GM23248 (cell line): ENCODE results near the gene AKNA.

Experiments
- EZH2 ChIP-seq: fragments of 200-600 bp; sonication (generic); IDR thresholded peaks from 2 replicates; pipeline ENCODE4 v1.6.1; 2018; ENCODE audit warnings: antibody characterized with exemption, mild to moderate bottlenecking; ENCODE audit not compliant: insufficient read depth, poor library complexity, severe bottlenecking
- EZH2phosphoT487 ChIP-seq: fragments of 200-600 bp; sonication (generic); IDR thresholded peaks from 2 replicates; pipeline ENCODE4 v1.6.1; 2018; ENCODE audit warnings: antibody characterized with exemption, moderate library complexity, mild to moderate bottlenecking, low read depth; ENCODE audit not compliant: insufficient read depth

DNA sequence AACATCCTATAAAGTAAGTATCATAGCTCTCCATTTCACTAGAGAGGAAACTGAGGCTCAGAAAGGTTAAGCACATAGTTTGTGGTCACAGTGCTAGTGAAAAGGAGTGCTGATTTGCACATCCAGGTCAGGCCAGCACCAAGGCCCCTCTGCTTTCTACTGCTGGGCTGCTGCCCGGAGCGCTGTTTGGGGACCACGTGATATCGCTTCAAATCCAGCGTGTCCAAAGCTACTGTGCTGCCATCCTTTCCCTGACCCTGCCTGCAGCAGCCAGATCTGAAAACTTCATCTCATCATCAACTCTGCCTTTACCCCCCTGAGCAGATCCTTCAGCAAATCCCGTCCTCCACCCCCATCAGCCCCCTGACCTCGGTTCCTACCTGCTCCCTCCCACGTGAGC lies 40.7 kb upstream of the AKNA start:
- no peak for TF ChIP-seq EZH2phosphoT487
- no peak for TF ChIP-seq EZH2
